Nephron progenitor cell (in vitro differentiated cells): Measurements from ENCODE around the gene PHIP.

Experiments
- DNase-seq: peaks from one replicate; pipeline ENCODE4 v3.0.0; 2021
- H3K27ac Mint-ChIP-seq: 2 replicates; pipeline ENCODE4 v1.8.0; 2021; ENCODE audit warnings: mild to moderate bottlenecking, moderate library complexity, mixed read lengths
- H3K27me3 Mint-ChIP-seq: 2 replicates; pipeline ENCODE4 v1.8.0; 2021; ENCODE audit warnings: mild to moderate bottlenecking, low read depth, mixed read lengths; ENCODE audit not compliant: poor library complexity
- H3K36me3 Mint-ChIP-seq: 2 replicates; pipeline ENCODE4 v1.8.0; 2021; ENCODE audit warnings: low read depth, mixed read lengths
- H3K4me1 Mint-ChIP-seq: 2 replicates; pipeline ENCODE4 v1.8.0; 2021; ENCODE audit warnings: mixed read lengths
- H3K4me3 Mint-ChIP-seq: 2 replicates; pipeline ENCODE4 v1.8.0; 2021; ENCODE audit warnings: mild to moderate bottlenecking, moderate library complexity, mixed read lengths
- H3K9me3 Mint-ChIP-seq: 2 replicates; pipeline ENCODE4 v1.8.0; 2021; ENCODE audit warnings: mild to moderate bottlenecking, moderate library complexity, mixed read lengths
- TF ChIP-seq, protein P1 (sequence below): fragments of 200-600 bp; sonication (generic); IDR thresholded peaks from 2 replicates; pipeline ENCODE4 v1.5.0; 2021; ENCODE audit warnings: antibody characterized with exemption

The PHIP gene

DNA sequence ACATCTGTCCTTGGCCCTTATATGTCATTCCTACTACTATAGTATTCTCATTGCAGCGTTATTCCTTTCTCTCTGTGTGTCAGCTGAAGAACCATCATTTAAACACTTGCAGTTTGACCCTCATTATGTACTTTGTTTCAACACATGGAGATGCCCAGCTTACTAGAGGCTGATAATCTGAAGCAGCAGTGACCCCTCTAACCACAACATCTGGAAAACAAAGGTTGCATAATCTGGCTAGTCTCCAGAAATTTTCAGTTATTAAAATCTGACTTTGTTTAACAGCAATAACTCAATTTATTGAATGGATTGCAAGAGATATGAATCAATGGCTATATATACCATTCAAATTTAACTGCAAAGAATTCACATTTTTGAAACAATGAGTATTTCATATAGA is 6.6 kb upstream of the PHIP start:
- peaks cover 24% of the 10 kb centered on the region for H3K4me1 Mint-ChIP-seq
- no peak overlapping the region for H3K4me3 Mint-ChIP-seq
- H3K9me3 Mint-ChIP-seq: no peaks in the 10 kb centered on the region
- H3K27ac Mint-ChIP-seq: no peak overlapping the region
- H3K27me3 Mint-ChIP-seq: peaks cover 8% of the 10 kb centered on the region
- no peaks in the 10 kb centered on the region for H3K36me3 Mint-ChIP-seq
- TF ChIP-seq, protein P1, sequence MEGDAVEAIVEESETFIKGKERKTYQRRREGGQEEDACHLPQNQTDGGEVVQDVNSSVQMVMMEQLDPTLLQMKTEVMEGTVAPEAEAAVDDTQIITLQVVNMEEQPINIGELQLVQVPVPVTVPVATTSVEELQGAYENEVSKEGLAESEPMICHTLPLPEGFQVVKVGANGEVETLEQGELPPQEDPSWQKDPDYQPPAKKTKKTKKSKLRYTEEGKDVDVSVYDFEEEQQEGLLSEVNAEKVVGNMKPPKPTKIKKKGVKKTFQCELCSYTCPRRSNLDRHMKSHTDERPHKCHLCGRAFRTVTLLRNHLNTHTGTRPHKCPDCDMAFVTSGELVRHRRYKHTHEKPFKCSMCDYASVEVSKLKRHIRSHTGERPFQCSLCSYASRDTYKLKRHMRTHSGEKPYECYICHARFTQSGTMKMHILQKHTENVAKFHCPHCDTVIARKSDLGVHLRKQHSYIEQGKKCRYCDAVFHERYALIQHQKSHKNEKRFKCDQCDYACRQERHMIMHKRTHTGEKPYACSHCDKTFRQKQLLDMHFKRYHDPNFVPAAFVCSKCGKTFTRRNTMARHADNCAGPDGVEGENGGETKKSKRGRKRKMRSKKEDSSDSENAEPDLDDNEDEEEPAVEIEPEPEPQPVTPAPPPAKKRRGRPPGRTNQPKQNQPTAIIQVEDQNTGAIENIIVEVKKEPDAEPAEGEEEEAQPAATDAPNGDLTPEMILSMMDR: no peak
- DNase-seq: no peak

DNA sequence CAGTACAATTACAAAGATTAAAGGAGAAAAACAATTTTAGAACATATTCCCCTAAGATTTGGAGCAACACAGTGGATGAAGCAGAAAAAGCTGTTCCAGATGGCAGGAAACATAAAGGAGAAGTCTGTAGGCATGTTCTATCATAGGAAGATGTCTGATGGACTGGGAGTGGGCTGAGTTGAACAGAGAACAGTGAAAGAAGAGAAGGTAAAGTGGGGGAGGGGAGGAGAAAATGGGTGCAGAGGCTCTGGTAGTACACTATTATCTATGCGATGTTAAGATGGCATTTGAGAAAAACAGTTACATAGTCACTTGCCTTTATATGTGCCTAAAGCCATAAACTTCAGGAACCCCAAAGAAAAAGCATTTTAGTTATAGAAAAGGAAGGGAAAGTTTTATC is 4.2 kb upstream of the PHIP start:
- Mint-ChIP-seq H3K27me3 (peaks cover 3% of the 10 kb centered on the region), H3K4me3 (no peak overlapping the region), H3K4me1 (peaks cover 33% of the 10 kb centered on the region), H3K9me3 (no peaks in the 10 kb centered on the region), H3K36me3 (no peaks in the 10 kb centered on the region), H3K27ac (peak overlapping the region; percentile 5)
- no peak for DNase-seq
- TF ChIP-seq, protein P1: no peak

DNA sequence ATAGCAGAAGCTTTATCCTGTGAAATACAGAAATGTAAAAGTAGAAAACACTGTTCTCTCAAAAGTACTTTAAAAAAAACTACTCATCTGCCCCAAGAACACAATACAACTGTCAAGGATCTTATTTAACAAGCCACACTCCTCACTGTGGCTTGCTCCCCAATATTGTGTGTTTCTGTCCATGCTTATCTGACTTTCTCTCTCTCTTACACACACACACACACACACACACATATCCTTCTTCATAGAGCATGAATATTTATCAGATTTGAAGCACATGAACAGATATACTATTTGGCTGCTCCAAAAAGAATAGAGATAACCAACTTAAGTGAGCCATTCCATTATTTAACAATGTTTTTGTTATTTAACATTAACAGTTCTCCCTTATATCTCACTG is 3.6 kb upstream of the PHIP start:
- Mint-ChIP-seq H3K27ac (no peak overlapping the region), H3K4me3 (no peak overlapping the region), H3K9me3 (no peaks in the 10 kb centered on the region), H3K36me3 (no peaks in the 10 kb centered on the region), H3K27me3 (no peaks in the 10 kb centered on the region), H3K4me1 (peaks cover 33% of the 10 kb centered on the region)
- TF ChIP-seq, protein P1: no peak
- no peak for DNase-seq

DNA sequence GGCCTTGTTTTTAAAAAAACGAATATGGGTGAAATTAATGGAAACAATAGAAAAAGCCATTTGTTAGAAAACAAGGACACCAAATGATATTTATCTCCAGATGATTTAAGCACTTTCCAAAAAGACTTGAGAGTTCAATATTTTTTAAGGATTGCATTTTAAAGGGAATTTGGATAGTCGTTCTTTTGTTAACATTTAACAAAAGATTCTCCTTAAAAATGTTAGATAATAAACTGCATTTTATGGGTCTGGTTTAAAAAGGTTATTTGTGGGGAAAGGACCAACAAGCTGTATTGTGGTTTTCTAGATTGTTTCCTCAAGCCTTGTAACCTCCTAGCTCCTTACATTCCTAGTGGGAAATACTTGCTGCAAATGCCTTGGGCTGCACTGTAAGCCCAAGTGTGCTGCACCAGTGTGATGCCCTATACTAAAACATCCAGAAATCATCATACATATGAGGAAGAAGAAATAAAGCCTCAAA is 1.5 kb upstream of the PHIP start:
- H3K4me1 Mint-ChIP-seq: peaks cover 52% of the 10 kb centered on the region
- no peak overlapping the region for H3K27ac Mint-ChIP-seq
- no peak for DNase-seq
- peak overlapping the region; percentile 96 for H3K4me3 Mint-ChIP-seq
- no peaks in the 10 kb centered on the region for H3K36me3 Mint-ChIP-seq
- TF ChIP-seq, protein P1: no peak
- H3K27me3 Mint-ChIP-seq: no peaks in the 10 kb centered on the region
- no peaks in the 10 kb centered on the region for H3K9me3 Mint-ChIP-seq

DNA sequence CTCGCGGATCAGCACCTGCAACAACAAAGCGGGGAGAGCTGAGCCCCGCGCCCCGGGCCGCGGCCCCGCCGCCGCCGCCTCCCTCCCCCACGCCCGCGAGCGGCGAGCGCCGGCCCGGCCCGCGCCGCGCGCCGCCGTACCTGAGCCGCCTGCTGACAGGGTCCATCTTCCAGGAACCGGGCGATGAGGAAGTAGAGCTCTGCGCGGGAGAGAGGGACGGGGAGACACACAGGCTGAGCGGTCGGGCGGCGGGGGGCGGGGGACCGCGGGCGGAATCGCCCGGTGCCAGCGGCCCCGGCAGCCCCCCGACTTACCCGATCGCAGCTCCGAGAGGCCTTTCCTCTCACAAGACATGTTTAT is 359 bp downstream of the PHIP start:
- H3K27me3 Mint-ChIP-seq: no peaks in the 10 kb centered on the region
- H3K4me3 Mint-ChIP-seq: peak overlapping the region; percentile 96
- H3K4me1 Mint-ChIP-seq: peaks cover 61% of the 10 kb centered on the region
- DNase-seq: peak; percentile 55
- peaks cover 10% of the 10 kb centered on the region for H3K36me3 Mint-ChIP-seq
- H3K27ac Mint-ChIP-seq: peak overlapping the region; percentile 99
- H3K9me3 Mint-ChIP-seq: no peaks in the 10 kb centered on the region
- TF ChIP-seq, protein P1: no peak

DNA sequence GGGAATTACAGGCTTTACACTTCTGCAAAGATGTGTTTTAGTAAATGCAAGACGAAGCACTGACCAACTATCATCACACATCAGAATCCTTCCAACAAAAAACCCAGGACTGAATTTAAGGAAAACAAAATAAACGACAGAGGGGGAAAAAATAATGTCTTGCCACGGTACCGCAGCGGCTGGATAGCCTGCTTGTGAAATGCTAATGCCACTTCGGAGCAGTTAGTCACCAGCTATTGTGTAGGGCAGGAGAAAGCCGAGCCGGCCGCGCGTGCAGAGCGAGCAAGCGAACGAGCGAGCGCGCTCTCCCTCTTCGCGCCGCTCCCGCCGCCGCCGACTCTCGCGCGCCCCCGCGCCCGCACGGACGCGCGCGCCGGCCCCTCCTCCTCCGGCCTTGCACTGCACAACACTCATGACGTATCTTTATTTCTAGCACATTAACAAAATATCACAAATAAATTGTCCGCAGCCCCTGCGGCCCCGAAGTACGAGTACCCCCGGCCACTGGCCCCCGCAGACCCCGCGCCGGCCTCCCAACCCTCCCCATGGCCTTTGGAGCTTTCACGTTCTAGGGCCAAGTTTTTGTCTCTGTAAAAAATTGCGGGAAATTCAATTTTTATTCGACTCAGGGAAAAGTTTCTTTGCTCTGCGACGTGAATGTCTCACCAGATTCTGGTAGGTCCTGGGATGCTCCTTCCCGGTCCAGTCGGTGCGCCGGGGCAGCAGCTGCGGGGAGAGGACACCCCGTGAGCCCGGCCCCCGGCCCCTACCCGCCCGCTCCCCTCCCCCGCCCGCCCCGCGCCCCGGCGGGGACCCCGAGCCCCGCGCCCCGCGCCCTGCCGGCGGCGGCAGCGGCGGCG is 1.0 kb downstream of the PHIP start:
- Mint-ChIP-seq H3K4me1 (peaks cover 56% of the 10 kb centered on the region), H3K27me3 (no peaks in the 10 kb centered on the region), H3K4me3 (peak overlapping the region; percentile 94), H3K9me3 (no peaks in the 10 kb centered on the region), H3K36me3 (peaks cover 10% of the 10 kb centered on the region), H3K27ac (peak overlapping the region; percentile 86)
- peak; percentile 85 for DNase-seq
- TF ChIP-seq, protein P1: no peak
